ENCODE data around the gene VEGFB.

VEGFB gene

DNA sequence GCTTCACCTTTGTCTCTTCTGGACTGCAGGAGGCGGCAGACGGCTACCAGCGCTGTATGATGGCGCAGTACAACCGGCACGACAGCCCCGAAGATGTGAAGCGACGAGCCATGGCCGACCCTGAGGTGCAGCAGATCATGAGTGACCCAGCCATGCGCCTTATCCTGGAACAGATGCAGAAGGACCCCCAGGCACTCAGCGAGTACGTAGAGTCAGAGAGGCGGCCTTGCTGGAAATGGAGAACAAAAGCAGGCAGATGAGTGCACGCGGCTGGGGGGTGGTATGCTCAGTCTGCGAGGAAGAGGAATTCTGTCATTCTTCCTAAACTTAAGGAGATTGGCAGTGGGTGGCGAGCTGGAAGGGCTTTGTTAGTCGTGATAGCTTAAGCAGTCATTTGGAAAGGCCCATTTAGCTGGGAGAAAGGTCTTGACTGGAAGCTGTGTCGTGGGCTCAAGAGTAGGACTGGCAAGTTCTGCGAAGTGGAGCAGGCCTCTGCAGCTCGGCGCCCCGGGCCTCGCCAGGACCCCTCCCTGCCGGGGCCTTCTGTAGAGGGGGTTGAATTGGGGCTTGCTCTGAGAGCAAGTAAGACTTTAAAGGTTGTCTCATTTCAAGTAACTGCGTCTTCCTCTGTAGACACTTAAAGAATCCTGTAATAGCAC is 30.8 kb upstream of the VEGFB start:
- Histone ChIP-seq H3K4me3 (ENCODE audit: low read depth in 1 of 5, low read length in 5 of 5) (no peak overlapping the region), H3K27me3 (ENCODE audit: control insufficient read depth in 5 of 5, insufficient read depth in 4 of 5, low read length in 5 of 5) (no peaks in the 10 kb centered on the region), H3K9ac (ENCODE audit: low read length in 5 of 5) (no peak overlapping the region), H3K27ac (ENCODE audit: low read depth, low read length) (no peak overlapping the region), H3K36me3 (ENCODE audit: control insufficient read depth in 5 of 5, insufficient read depth in 5 of 5, low read length in 5 of 5) (peaks cover 3 to 60% (median 48%) of the 10 kb centered on the region in 5 donors), H3K4me1 (ENCODE audit: control insufficient read depth in 5 of 5, insufficient read depth in 5 of 5, low read length in 5 of 5) (peaks cover 0 to 39% (median 31%) of the 10 kb centered on the region in 5 donors), H3K9me3 (ENCODE audit: control insufficient read depth in 5 of 5, low read length in 5 of 5) (no peaks in the 10 kb centered on the region)

DNA sequence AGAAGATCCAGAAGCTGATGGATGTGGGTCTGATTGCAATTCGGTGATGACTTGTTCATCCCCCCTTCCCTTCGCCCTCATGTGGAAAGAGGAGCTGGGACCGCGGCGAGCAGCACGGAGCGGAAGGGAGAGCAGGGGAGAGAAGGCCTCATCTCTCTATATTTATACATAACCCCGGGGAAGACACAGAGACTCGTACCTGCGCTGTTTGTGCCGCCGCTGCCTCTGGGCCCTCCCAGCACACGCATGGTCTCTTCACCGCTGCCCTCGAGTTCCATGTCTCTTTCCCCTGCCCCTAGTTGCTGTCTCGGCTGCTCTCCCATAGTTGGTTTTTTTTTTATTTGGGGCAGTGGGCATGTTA is 30.3 kb upstream of the VEGFB start:
- Histone ChIP-seq H3K9ac (ENCODE audit: low read length in 5 of 5) (no peak overlapping the region), H3K36me3 (ENCODE audit: control insufficient read depth in 5 of 5, insufficient read depth in 5 of 5, low read length in 5 of 5) (peaks cover 3 to 56% (median 46%) of the 10 kb centered on the region in 5 donors), H3K4me3 (ENCODE audit: low read depth in 1 of 5, low read length in 5 of 5) (no peak overlapping the region), H3K4me1 (ENCODE audit: control insufficient read depth in 5 of 5, insufficient read depth in 5 of 5, low read length in 5 of 5) (peaks cover 0 to 44% (median 32%) of the 10 kb centered on the region in 5 donors), H3K9me3 (ENCODE audit: control insufficient read depth in 5 of 5, low read length in 5 of 5) (no peaks in the 10 kb centered on the region), H3K27me3 (ENCODE audit: control insufficient read depth in 5 of 5, insufficient read depth in 4 of 5, low read length in 5 of 5) (no peaks in the 10 kb centered on the region), H3K27ac (ENCODE audit: low read depth, low read length) (no peak overlapping the region)

DNA sequence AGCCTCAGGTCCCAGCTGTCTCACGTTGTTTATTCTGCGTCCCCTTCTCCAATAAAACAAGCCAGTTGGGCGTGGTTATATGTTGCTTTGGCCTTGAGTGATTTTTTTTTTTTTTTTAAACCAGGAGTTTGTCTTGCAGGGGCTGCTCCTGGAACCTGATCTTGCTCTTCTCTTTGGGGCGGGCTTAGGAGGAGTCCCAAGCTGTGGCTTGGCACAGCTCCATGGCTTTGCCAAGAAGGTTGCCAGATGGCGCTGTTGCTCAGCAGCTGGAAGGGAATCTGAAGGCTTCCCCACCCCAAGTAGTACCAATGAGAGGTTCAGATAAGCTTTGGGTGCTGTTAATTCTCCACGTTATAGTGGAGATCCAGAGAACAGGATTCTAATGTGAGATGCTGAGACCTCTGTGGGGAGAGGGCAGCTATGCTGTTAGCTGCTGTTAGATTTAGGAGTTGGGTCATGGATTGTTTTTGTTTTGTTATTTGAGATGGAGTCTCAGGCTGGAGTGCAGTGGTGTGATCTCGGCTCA is 29.9 kb upstream of the VEGFB start:
- H3K4me3 ChIP-seq (ENCODE audit: low read depth in 1 of 5, low read length in 5 of 5): no peak overlapping the region
- peaks cover 3 to 55% (median 45%) of the 10 kb centered on the region in 5 donors for H3K36me3 ChIP-seq (ENCODE audit: control insufficient read depth in 5 of 5, insufficient read depth in 5 of 5, low read length in 5 of 5)
- H3K9me3 ChIP-seq (ENCODE audit: control insufficient read depth in 5 of 5, low read length in 5 of 5): no peaks in the 10 kb centered on the region
- no peak overlapping the region for H3K27ac ChIP-seq (ENCODE audit: low read depth, low read length)
- peaks cover 0 to 47% (median 32%) of the 10 kb centered on the region in 5 donors for H3K4me1 ChIP-seq (ENCODE audit: control insufficient read depth in 5 of 5, insufficient read depth in 5 of 5, low read length in 5 of 5)
- H3K27me3 ChIP-seq (ENCODE audit: control insufficient read depth in 5 of 5, insufficient read depth in 4 of 5, low read length in 5 of 5): no peaks in the 10 kb centered on the region
- no peak overlapping the region for H3K9ac ChIP-seq (ENCODE audit: low read length in 5 of 5)

DNA sequence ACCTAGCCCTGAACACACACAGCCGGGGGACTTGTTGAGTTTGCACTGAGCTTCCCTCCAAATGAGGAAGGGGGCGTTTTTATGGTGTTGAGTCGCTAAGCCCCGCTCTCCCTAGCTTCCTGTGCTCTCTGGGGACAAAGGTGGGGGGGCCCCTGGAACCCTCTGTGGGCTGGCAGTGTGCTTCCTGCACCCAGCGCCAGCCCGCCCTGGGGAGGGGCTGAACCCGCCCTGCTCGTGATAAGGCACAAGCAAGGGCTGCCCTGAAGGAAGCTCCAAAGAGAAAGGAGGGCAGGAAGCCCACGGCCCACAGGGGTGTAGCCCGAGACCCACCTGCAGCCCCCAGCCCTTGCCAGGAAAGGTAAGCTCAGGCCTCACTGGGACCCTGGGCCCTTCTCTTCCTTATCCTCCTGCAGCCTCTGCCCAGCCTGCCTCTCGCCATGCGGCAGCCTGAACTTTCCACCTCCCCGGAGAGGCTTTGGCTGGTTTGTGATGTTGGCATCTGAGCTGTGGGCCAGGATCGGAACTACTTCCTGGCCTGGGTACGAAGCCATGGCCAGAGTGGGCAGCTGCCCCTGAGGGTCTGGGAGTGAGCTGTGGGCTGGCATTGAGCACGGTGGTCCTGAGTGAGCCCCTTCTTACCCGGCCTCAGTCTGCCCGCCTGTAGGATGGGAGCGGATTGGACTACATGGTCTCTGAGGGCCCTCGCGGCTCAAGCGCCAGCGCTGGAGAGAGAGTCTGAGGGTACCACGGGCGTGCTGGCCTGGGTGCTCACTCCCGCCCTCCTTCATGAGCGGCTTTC is 27.7 kb upstream of the VEGFB start, which contains the start of gene FERMT3:
Gene FERMT3, plus strand, starts transcription at position 265 of the 799 bp plus-strand sequence. CDS start 644 bp downstream, outside the sequence.
- Histone ChIP-seq H3K4me1 (ENCODE audit: control insufficient read depth in 5 of 5, insufficient read depth in 5 of 5, low read length in 5 of 5) (peaks cover 0 to 47% (median 32%) of the 10 kb centered on the region in 5 donors), H3K36me3 (ENCODE audit: control insufficient read depth in 5 of 5, insufficient read depth in 5 of 5, low read length in 5 of 5) (peaks cover 2 to 47% (median 31%) of the 10 kb centered on the region in 5 donors), H3K9ac (ENCODE audit: low read length in 5 of 5) (peak within 1 kb of the TSS in 4 of 5 donors; percentile 72 to 85 (median 79)), H3K27ac (ENCODE audit: low read depth, low read length) (peak within 1 kb of the TSS; percentile 75), H3K27me3 (ENCODE audit: control insufficient read depth in 5 of 5, insufficient read depth in 4 of 5, low read length in 5 of 5) (no peaks in the 10 kb centered on the region), H3K9me3 (ENCODE audit: control insufficient read depth in 5 of 5, low read length in 5 of 5) (no peaks in the 10 kb centered on the region), H3K4me3 (ENCODE audit: low read depth in 1 of 5, low read length in 5 of 5) (peak within 1 kb of the TSS; percentile 59 to 67 (median 63))

- no peaks in the 10 kb centered on the region for H3K9me3 ChIP-seq (ENCODE audit: control insufficient read depth in 5 of 5, low read length in 5 of 5)
- H3K4me3 ChIP-seq (ENCODE audit: low read depth in 1 of 5, low read length in 5 of 5): peak overlapping the region; percentile 59 to 67 (median 63)
- H3K4me1 ChIP-seq (ENCODE audit: control insufficient read depth in 5 of 5, insufficient read depth in 5 of 5, low read length in 5 of 5): peaks cover 0 to 47% (median 32%) of the 10 kb centered on the region in 5 donors
- H3K36me3 ChIP-seq (ENCODE audit: control insufficient read depth in 5 of 5, insufficient read depth in 5 of 5, low read length in 5 of 5): peaks cover 0 to 48% (median 30%) of the 10 kb centered on the region in 5 donors
- H3K27ac ChIP-seq (ENCODE audit: low read depth, low read length): peak overlapping the region; percentile 75
- no peaks in the 10 kb centered on the region for H3K27me3 ChIP-seq (ENCODE audit: control insufficient read depth in 5 of 5, insufficient read depth in 4 of 5, low read length in 5 of 5)
- H3K9ac ChIP-seq (ENCODE audit: low read length in 5 of 5): peak overlapping the region in 4 of 5 donors; percentile 72 to 85 (median 79)
Measured at GRCh38 chr11:64207256-64208085, 26.9 kb upstream of the VEGFB start.

DNA sequence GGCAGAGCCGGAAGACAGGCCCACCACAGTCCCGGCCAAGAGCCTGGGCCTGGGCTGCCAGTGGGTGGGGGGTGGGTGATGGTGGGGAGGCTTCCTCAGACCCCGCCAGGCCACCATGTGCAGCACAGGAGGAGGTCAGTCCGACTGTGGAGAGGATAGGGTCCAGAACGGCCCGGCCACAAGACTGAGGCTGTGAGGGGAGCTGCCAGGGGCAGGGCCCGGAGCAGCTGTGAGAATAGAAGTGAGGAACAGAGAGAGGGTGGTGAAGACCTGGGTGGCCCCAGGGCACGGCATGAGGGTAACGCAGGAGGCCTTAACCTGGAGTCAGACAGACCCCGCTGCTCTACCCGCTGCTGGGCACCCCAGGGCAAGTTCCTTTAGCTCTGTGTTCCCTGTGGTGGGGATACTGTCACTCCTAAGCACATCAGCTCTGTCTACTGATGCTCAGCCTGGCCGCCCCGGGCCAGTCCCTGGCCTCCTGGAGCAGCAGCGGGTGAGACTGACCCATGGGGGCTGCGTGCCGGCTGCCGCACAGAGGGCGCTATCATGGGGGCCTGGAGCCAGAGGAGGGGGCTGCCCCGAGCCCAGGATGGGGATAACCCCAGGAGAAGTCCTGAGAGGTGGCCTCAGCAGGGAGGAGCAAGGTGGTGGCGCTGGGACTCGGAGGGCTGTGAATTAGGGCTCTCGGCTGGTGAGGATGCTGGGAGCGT is 26.1 kb upstream of the VEGFB start:
- H3K9ac ChIP-seq (ENCODE audit: low read length in 5 of 5): peak overlapping the region in 4 of 5 donors; percentile 55 to 85 (median 73)
- H3K27ac ChIP-seq (ENCODE audit: low read depth, low read length): peak overlapping the region; percentile 54
- H3K36me3 ChIP-seq (ENCODE audit: control insufficient read depth in 5 of 5, insufficient read depth in 5 of 5, low read length in 5 of 5): peaks cover 0 to 43% (median 23%) of the 10 kb centered on the region in 5 donors
- H3K9me3 ChIP-seq (ENCODE audit: control insufficient read depth in 5 of 5, low read length in 5 of 5): no peaks in the 10 kb centered on the region
- peaks cover 0 to 47% (median 32%) of the 10 kb centered on the region in 5 donors for H3K4me1 ChIP-seq (ENCODE audit: control insufficient read depth in 5 of 5, insufficient read depth in 5 of 5, low read length in 5 of 5)
- H3K27me3 ChIP-seq (ENCODE audit: control insufficient read depth in 5 of 5, insufficient read depth in 4 of 5, low read length in 5 of 5): no peaks in the 10 kb centered on the region
- H3K4me3 ChIP-seq (ENCODE audit: low read depth in 1 of 5, low read length in 5 of 5): peak overlapping the region in 4 of 5 donors; percentile 59 to 67 (median 64)

GRCh38 chr11:64208796-64209562 is 25.4 kb upstream of the VEGFB start:
- H3K27ac ChIP-seq (ENCODE audit: low read depth, low read length): peak overlapping the region; percentile 54
- peak overlapping the region in 1 of 5 donors; percentile 66 for H3K4me3 ChIP-seq (ENCODE audit: low read depth in 1 of 5, low read length in 5 of 5)
- H3K9me3 ChIP-seq (ENCODE audit: control insufficient read depth in 5 of 5, low read length in 5 of 5): no peaks in the 10 kb centered on the region
- H3K9ac ChIP-seq (ENCODE audit: low read length in 5 of 5): peak overlapping the region in 1 of 5 donors; percentile 85
- H3K4me1 ChIP-seq (ENCODE audit: control insufficient read depth in 5 of 5, insufficient read depth in 5 of 5, low read length in 5 of 5): peaks cover 0 to 47% (median 32%) of the 10 kb centered on the region in 5 donors
- H3K36me3 ChIP-seq (ENCODE audit: control insufficient read depth in 5 of 5, insufficient read depth in 5 of 5, low read length in 5 of 5): peaks cover 0 to 35% (median 15%) of the 10 kb centered on the region in 5 donors
- no peaks in the 10 kb centered on the region for H3K27me3 ChIP-seq (ENCODE audit: control insufficient read depth in 5 of 5, insufficient read depth in 4 of 5, low read length in 5 of 5)

DNA sequence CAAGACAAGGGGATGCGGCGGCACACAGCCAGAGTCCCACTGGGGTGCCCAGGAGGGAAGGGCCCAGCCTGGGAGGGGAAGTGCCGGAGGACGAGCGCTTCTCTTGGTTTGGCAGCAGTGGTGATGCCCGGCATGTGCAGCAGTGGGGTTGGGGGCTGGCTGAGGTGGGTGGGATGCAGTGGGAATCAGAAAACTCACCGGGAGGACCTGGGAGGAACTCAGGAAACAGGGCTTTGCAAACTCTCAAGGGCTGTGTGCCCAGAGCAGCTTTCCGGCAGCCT is 24.9 kb upstream of the VEGFB start:
- Histone ChIP-seq H3K27ac (ENCODE audit: low read depth, low read length) (no peak overlapping the region), H3K9me3 (ENCODE audit: control insufficient read depth in 5 of 5, low read length in 5 of 5) (no peaks in the 10 kb centered on the region), H3K4me3 (ENCODE audit: low read depth in 1 of 5, low read length in 5 of 5) (peak overlapping the region in 1 of 5 donors; percentile 66), H3K27me3 (ENCODE audit: control insufficient read depth in 5 of 5, insufficient read depth in 4 of 5, low read length in 5 of 5) (no peaks in the 10 kb centered on the region), H3K9ac (ENCODE audit: low read length in 5 of 5) (no peak overlapping the region), H3K4me1 (ENCODE audit: control insufficient read depth in 5 of 5, insufficient read depth in 5 of 5, low read length in 5 of 5) (peaks cover 0 to 42% (median 27%) of the 10 kb centered on the region in 5 donors), H3K36me3 (ENCODE audit: control insufficient read depth in 5 of 5, insufficient read depth in 5 of 5, low read length in 5 of 5) (peaks cover 0 to 31% (median 11%) of the 10 kb centered on the region in 5 donors)

All from subcutaneous abdominal adipose tissue (tissue), 5 donors.